ENCODE measurements around the gene NKAIN4. TPM values are rescaled to one million over a fixed set of nuclear protein-coding genes. Genes with fewer than 3 reads are reported as not detected.
A peak's percentile ranks its signal among the peaks of the same experiment; 100 is the strongest.

The NKAIN4 gene
- polyA plus RNA-seq, 4 donors, result 0.51 to 5.9 TPM; not detected in 2

DNA sequence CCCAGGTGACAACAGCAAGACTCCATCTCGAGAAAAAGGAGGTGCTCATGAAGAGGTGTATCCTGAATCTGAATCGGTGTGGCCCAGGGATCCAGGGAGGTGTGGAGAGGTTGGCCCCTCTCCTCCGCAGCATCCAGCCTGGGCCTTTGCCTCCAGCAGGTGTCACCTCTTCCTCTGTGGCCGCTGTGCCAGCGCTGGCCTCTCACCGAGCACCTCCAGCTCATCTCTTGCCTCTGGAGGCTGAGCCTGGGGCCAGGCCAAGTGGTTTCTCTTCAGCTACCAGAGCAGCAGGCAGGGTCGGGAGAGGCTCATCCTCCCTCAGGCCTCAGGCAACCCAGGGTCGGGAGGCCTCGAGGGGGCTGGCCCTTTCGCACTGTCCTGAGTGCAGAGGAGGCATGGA lies 37.5 kb upstream of the NKAIN4 start:
- FAIRE-seq (no peak), DNase-seq (no peak)
- whole genome bisulfite sequencing, 3 donors, result 50 to 78% (median 59%) methylated on average over 10 of the region's 10 CpGs
- Histone ChIP-seq H3K4me3 (ENCODE audit: low read depth in 1 of 3, low read length in 3 of 3) (no peak overlapping the region), H3K27me3 (ENCODE audit: control insufficient read depth in 3 of 3, insufficient read depth in 3 of 3, low read length in 3 of 3) (peaks cover 0 to 21% (median 10%) of the 10 kb centered on the region in 3 donors), H3K4me1 (ENCODE audit: control insufficient read depth in 3 of 3, insufficient read depth in 2 of 3, low read depth in 1 of 3, low read length in 2 of 3) (peaks cover 0 to 4% (median 0%) of the 10 kb centered on the region in 3 donors), H3K9me3 (ENCODE audit: control insufficient read depth in 2 of 2, insufficient read depth in 1 of 2, low read depth in 1 of 2, low read length in 1 of 2) (no peaks in the 10 kb centered on the region), H3K36me3 (ENCODE audit: control insufficient read depth in 3 of 3, insufficient read depth in 2 of 3, low read depth in 1 of 3, low read length in 3 of 3) (peaks cover 0 to 31% (median 0%) of the 10 kb centered on the region in 3 donors), H3K27ac (ENCODE audit: low read depth in 1 of 3, low read length in 2 of 3) (no peak overlapping the region)

DNA sequence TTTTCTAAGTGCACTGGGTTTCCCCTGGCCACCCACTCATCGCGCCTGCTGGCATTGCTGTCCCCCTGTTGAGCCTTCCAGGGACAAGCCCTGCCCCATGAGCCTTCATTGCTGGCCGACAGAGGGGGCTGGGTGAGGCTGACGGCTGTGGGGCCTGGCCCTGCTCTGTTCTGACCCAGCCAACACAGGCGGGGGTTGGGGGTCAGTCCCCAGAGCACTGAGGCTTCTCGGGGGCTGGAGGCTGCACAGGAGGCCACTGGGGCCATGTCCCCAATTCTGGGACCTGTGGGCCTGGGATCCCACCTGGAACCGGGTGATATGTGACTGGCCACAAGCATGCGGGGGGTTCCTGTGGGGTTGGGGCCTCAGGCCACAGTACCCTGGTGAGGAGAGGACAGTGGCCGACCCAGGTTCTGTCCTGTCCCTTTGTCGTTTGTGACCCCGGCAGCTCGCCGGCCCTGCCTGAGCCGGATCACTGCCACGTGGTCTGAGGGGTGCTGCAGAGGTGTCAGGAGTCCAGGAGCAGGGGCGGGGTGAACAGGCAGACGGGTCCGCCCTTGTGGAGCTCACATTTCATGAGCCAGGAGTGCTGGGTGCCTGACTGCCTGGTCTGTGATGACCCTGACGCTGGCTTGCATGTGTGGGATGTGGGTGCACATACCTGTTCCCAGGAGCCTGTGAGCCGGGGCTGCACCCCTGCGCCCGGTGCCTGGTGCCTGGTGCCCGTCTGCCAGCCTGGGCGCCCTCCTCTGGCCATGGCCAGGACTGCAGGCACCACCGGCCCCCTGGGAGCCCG lies 36.6 kb upstream of the NKAIN4 start:
- DNase-seq (peak; percentile 30 to 65), FAIRE-seq (no peak)
- Histone ChIP-seq H3K27ac (ENCODE audit: low read depth in 1 of 3, low read length in 2 of 3) (no peak overlapping the region), H3K9me3 (ENCODE audit: control insufficient read depth in 2 of 2, insufficient read depth in 1 of 2, low read depth in 1 of 2, low read length in 1 of 2) (no peaks in the 10 kb centered on the region), H3K27me3 (ENCODE audit: control insufficient read depth in 3 of 3, insufficient read depth in 3 of 3, low read length in 3 of 3) (peaks cover 0 to 14% (median 4%) of the 10 kb centered on the region in 3 donors), H3K36me3 (ENCODE audit: control insufficient read depth in 3 of 3, insufficient read depth in 2 of 3, low read depth in 1 of 3, low read length in 3 of 3) (peaks cover 0 to 39% (median 0%) of the 10 kb centered on the region in 3 donors), H3K4me1 (ENCODE audit: control insufficient read depth in 3 of 3, insufficient read depth in 2 of 3, low read depth in 1 of 3, low read length in 2 of 3) (peaks cover 0 to 4% (median 0%) of the 10 kb centered on the region in 3 donors), H3K4me3 (ENCODE audit: low read depth in 1 of 3, low read length in 3 of 3) (no peak overlapping the region)
- 19 to 31% (median 31%) methylated on average over 26 of the region's 26 CpGs for WGBS, 3 donors

DNA sequence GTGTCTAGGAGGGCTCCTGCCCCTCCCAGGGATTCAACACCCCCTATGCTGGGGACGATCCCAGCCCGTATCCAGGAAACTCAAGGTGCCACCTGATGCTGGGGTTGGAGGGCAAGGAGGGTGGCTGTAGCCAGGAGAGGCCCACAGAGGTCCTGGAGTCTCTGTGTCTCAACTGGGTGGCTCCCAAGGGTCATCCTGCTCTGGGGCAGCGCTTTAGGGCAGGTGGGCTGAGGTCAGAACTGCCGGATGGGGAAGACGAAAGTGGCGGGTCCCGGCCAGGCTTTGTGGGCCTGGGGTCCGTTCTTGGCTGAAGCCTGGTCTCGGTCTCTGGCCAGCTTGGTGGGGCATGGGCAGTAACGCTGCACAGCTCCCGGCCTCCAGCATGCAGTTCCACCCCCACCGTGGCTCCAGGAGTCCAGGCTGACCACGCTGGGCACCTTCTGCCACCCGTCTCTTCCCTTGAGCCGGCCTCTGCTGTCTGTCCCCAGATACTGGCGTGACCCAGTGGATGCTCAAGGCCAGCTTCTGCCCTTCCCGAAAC lies 35.9 kb upstream of the NKAIN4 start:
- 83 to 85% (median 85%) methylated on average over 17 of the region's 17 CpGs for WGBS, 3 donors
- no peak for DNase-seq
- peaks cover 0 to 46% (median 0%) of the 10 kb centered on the region in 3 donors for H3K36me3 ChIP-seq (ENCODE audit: control insufficient read depth in 3 of 3, insufficient read depth in 2 of 3, low read depth in 1 of 3, low read length in 3 of 3)

DNA sequence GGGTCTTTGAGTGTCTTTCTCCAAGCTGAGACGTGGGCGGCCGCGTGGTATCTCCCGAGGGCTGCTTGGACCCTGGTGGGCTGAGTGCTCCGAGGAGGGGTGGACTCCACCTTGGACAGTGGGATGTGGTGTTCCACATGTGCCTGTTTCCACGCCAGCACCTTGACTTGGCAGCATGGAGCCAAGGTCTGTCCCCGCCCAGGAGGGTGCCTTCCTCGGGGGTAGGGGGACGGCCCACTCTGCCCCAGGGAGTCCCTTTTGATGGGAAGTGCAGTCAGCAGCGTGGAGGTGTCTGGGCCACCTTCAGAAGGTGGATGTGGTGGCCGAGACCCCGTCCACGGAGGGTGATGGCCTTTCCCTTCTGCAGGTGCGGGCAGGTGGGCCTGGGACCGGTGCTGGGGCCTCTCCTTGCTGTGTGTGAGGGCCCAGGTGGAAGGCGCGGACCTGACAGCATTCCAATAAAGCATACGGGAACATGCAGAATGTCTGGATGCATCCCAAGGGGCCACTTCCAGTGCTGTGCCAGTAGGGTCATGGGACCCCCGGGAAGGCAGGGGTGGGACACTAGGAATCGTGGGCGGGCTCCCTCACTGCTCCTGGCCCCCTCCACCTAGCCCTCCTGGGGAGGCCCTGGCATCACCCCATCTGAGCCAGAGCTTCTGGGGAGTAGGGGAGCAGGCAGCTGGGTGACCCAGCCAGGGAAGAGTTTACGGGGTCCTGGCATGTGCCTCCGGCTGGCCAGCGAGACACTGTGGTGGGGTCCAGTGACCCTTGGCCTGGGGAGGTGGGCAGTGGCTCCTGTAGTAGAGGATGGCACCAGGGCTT lies 35.3 kb upstream of the NKAIN4 start:
- no peaks in the 10 kb centered on the region for H3K9me3 ChIP-seq (ENCODE audit: control insufficient read depth in 2 of 2, insufficient read depth in 1 of 2, low read depth in 1 of 2, low read length in 1 of 2)
- H3K4me3 ChIP-seq (ENCODE audit: low read depth in 1 of 3, low read length in 3 of 3), result no peak overlapping the region
- H3K27ac ChIP-seq (ENCODE audit: low read depth in 1 of 3, low read length in 2 of 3), result no peak overlapping the region
- FAIRE-seq (no peak), DNase-seq (no peak)
- H3K4me1 ChIP-seq (ENCODE audit: control insufficient read depth in 3 of 3, insufficient read depth in 2 of 3, low read depth in 1 of 3, low read length in 2 of 3), result peaks cover 0 to 4% (median 0%) of the 10 kb centered on the region in 3 donors
- 68 to 87% (median 79%) methylated on average over 23 to 25 of the region's 25 CpGs for WGBS, 3 donors
- peaks cover 0 to 53% (median 0%) of the 10 kb centered on the region in 3 donors for H3K36me3 ChIP-seq (ENCODE audit: control insufficient read depth in 3 of 3, insufficient read depth in 2 of 3, low read depth in 1 of 3, low read length in 3 of 3)
- peaks cover 0 to 3% (median 2%) of the 10 kb centered on the region in 3 donors for H3K27me3 ChIP-seq (ENCODE audit: control insufficient read depth in 3 of 3, insufficient read depth in 3 of 3, low read length in 3 of 3)

More for the DNA sequence above, 35.9 kb upstream of the NKAIN4 start:
- Histone ChIP-seq H3K27me3 (ENCODE audit: control insufficient read depth in 3 of 3, insufficient read depth in 3 of 3, low read length in 3 of 3) (peaks cover 0 to 8% (median 3%) of the 10 kb centered on the region in 3 donors), H3K9me3 (ENCODE audit: control insufficient read depth in 2 of 2, insufficient read depth in 1 of 2, low read depth in 1 of 2, low read length in 1 of 2) (no peaks in the 10 kb centered on the region), H3K27ac (ENCODE audit: low read depth in 1 of 3, low read length in 2 of 3) (no peak overlapping the region), H3K4me1 (ENCODE audit: control insufficient read depth in 3 of 3, insufficient read depth in 2 of 3, low read depth in 1 of 3, low read length in 2 of 3) (peaks cover 0 to 4% (median 0%) of the 10 kb centered on the region in 3 donors), H3K4me3 (ENCODE audit: low read depth in 1 of 3, low read length in 3 of 3) (no peak overlapping the region)
- FAIRE-seq, result no peak

DNA sequence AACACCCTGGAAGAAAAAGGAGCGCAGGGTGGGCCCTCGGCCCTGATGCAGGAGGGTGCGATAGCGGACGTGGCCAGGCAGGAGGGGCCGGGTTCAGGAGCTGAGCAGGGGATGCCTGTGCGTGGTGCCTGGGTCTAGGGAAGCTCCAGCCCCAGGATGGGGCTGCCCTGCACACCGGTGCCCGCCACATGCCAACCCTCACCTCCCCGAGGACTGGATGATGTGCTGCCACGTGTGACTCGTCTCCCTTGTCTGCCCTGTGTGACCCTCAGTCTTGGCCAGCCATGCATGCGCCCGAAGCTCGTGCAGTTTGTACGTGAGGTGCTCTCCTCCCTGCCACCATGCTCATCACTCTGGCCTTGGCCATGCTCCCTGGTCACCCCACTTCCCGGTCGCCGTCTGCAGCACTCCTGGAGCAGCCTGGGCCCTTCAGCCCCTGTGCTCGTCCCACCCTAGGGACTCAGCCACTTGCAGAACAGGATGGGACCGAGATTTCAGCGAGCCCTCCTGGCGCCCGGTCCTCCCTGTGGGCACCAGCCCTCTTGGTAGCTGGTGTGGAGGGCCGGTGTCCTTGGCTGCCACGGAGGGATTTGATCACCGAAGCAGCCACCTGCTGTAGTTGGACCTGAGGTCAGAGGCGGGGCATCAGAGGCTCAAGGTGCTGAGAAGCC lies 34.5 kb upstream of the NKAIN4 start:
- H3K9me3 ChIP-seq (ENCODE audit: control insufficient read depth in 2 of 2, insufficient read depth in 1 of 2, low read depth in 1 of 2, low read length in 1 of 2), result no peaks in the 10 kb centered on the region
- no peak for FAIRE-seq
- peaks cover 0 to 3% (median 2%) of the 10 kb centered on the region in 3 donors for H3K27me3 ChIP-seq (ENCODE audit: control insufficient read depth in 3 of 3, insufficient read depth in 3 of 3, low read length in 3 of 3)
- no peak overlapping the region for H3K27ac ChIP-seq (ENCODE audit: low read depth in 1 of 3, low read length in 2 of 3)
- peaks cover 0 to 61% (median under 1%) of the 10 kb centered on the region in 3 donors for H3K36me3 ChIP-seq (ENCODE audit: control insufficient read depth in 3 of 3, insufficient read depth in 2 of 3, low read depth in 1 of 3, low read length in 3 of 3)
- peak in 1 of 2 donors; percentile 8 for DNase-seq
- WGBS, 3 donors, result 64 to 85% (median 75%) methylated on average over 28 of the region's 28 CpGs
- peaks cover 0 to 4% (median 0%) of the 10 kb centered on the region in 3 donors for H3K4me1 ChIP-seq (ENCODE audit: control insufficient read depth in 3 of 3, insufficient read depth in 2 of 3, low read depth in 1 of 3, low read length in 2 of 3)
- H3K4me3 ChIP-seq (ENCODE audit: low read depth in 1 of 3, low read length in 3 of 3), result no peak overlapping the region

DNA sequence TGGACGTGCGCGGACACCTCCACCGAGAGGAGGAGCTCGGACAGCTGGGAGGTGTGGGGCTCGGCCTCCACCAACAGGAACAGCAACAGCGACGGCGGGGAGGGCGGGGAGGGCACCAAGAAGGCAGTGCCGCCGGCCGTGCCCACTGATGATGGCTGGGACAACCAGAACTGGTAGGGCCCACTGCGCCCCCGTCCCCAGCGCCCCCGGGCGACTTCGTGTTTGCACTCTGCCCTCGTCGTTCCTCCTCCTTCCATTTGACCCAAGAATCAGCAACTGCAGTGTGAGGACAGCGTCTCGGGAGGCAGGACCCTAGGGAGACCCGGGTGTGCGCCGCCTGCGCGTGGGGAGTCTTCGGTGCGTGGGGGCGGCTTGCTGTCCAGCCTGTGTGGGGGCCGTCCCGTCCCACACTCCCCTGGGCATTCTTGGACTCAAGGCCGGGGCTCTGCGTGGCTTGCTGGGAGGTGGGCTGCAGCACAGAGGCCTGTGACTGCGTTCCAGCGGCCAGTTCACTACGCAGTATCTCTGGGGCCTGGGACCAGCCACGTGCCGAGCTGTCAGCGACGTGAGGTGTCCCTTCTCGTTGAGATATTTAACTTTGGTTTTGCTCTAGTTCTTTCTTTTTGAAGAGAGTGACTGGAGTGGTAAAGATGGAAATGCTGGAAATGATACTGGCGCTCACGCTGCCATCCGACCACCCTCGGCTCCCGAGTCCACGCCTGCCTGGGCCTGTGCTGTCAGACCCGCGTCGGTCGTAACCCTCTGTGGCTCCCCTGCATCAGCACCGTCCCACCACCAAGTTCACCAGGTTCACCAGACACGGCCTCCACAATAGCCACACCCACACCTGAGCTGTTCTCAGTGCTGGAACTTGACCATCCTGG lies 33.7 kb upstream of the NKAIN4 start:
- H3K9me3 ChIP-seq (ENCODE audit: control insufficient read depth in 2 of 2, insufficient read depth in 1 of 2, low read depth in 1 of 2, low read length in 1 of 2), result no peaks in the 10 kb centered on the region
- peaks cover 0 to 3% (median 2%) of the 10 kb centered on the region in 3 donors for H3K27me3 ChIP-seq (ENCODE audit: control insufficient read depth in 3 of 3, insufficient read depth in 3 of 3, low read length in 3 of 3)
- H3K4me1 ChIP-seq (ENCODE audit: control insufficient read depth in 3 of 3, insufficient read depth in 2 of 3, low read depth in 1 of 3, low read length in 2 of 3), result peaks cover 0 to 4% (median 0%) of the 10 kb centered on the region in 3 donors
- no peak overlapping the region for H3K4me3 ChIP-seq (ENCODE audit: low read depth in 1 of 3, low read length in 3 of 3)
- DNase-seq, result no peak
- 92 to 93% (median 92%) methylated on average over 51 to 55 of the region's 55 CpGs for WGBS, 3 donors
- no peak overlapping the region for H3K27ac ChIP-seq (ENCODE audit: low read depth in 1 of 3, low read length in 2 of 3)
- FAIRE-seq, result no peak
- peaks cover 3 to 69% (median 4%) of the 10 kb centered on the region in 3 donors for H3K36me3 ChIP-seq (ENCODE audit: control insufficient read depth in 3 of 3, insufficient read depth in 2 of 3, low read depth in 1 of 3, low read length in 3 of 3)

DNA sequence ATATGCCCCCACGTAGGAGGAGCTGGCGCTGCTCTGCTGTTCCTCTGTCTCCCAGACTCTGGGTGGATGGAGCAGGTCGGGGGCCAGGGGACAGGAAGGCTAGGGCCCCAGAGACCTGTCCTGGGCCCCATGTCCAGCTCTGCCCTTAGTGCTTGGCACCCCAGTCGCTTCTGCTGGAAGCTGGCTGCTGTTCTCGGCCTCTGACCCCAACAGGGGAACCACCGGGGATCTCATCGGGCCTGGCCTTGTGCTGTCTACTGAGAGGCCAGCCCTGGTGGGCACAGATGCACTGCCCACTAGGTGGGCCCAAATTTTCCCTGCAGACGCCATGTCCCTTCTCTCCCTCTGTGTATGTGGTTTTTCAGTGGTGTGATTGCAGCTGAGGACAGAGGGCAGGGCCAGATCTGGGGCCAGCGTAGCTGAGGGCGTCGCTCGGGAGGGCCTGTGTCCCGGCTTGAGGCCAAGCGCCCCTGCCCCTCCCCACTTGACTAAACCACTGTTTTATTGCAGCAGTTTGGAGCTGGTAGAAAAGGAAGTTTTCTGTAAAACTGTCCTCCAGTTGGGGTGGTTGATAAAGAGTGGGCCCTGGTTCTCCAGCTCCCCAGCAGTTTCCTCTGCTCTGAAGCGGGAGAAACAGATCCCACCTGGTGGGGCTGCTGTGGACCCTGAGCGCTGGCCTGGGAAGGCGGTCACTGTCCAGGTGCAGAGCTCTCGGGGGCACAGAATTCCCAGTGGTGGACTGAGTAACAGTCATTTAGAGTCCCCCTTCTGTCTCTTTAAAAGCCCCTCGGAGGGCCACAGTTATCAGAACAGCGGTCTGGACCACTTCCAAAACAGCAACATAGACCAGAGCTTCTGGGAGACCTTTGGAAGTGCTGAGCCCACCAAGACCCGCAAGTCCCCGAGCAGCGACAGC lies 32.8 kb upstream of the NKAIN4 start:
- H3K4me1 ChIP-seq (ENCODE audit: control insufficient read depth in 3 of 3, insufficient read depth in 2 of 3, low read depth in 1 of 3, low read length in 2 of 3), result peaks cover 0 to 4% (median 0%) of the 10 kb centered on the region in 3 donors
- no peak overlapping the region for H3K4me3 ChIP-seq (ENCODE audit: low read depth in 1 of 3, low read length in 3 of 3)
- DNase-seq (no peak), FAIRE-seq (no peak)
- no peaks in the 10 kb centered on the region for H3K9me3 ChIP-seq (ENCODE audit: control insufficient read depth in 2 of 2, insufficient read depth in 1 of 2, low read depth in 1 of 2, low read length in 1 of 2)
- no peak overlapping the region for H3K27ac ChIP-seq (ENCODE audit: low read depth in 1 of 3, low read length in 2 of 3)
- whole genome bisulfite sequencing, 3 donors, result 81 to 83% (median 82%) methylated on average over 23 of the region's 23 CpGs
- H3K27me3 ChIP-seq (ENCODE audit: control insufficient read depth in 3 of 3, insufficient read depth in 3 of 3, low read length in 3 of 3), result peaks cover 0 to 3% (median 0%) of the 10 kb centered on the region in 3 donors
- H3K36me3 ChIP-seq (ENCODE audit: control insufficient read depth in 3 of 3, insufficient read depth in 2 of 3, low read depth in 1 of 3, low read length in 3 of 3), result peaks cover 3 to 77% (median 6%) of the 10 kb centered on the region in 3 donors

Data from small intestine (tissue), 7 donors.